Progenitor cell of endocrine pancreas (in vitro differentiated cells): ENCODE results near the gene LSM14A. TPM values are rescaled to one million over a fixed set of nuclear protein-coding genes. Genes with fewer than 3 reads are reported as not detected.
A peak's percentile ranks its signal among the peaks of the same experiment; 100 is the strongest.

Experiments used
- DNase-seq: peaks from one replicate; pipeline ENCODE4 v3.0.0; 2021; ENCODE audit warnings: low spot score; ENCODE audit not compliant: unreplicated experiment
- H3K27ac Mint-ChIP-seq: 2 replicates; pipeline ENCODE4 v1.8.0; 2021; ENCODE audit warnings: mild to moderate bottlenecking, moderate library complexity, mixed read lengths
- H3K27me3 Mint-ChIP-seq: 2 replicates; pipeline ENCODE4 v1.8.0; 2021; ENCODE audit warnings: mixed read lengths
- H3K36me3 Mint-ChIP-seq: 2 replicates; pipeline ENCODE4 v1.8.0; 2022; ENCODE audit warnings: mixed read lengths; ENCODE audit not compliant: insufficient read depth
- H3K4me1 Mint-ChIP-seq: 2 replicates; pipeline ENCODE4 v1.8.0; 2021; ENCODE audit warnings: low read depth, mixed read lengths
- H3K4me3 Mint-ChIP-seq: 2 replicates; pipeline ENCODE4 v1.8.0; 2021; ENCODE audit warnings: low read depth, mild to moderate bottlenecking, moderate library complexity, mixed read lengths
- H3K9me3 Mint-ChIP-seq: 2 replicates; pipeline ENCODE4 v1.8.0; 2021; ENCODE audit warnings: low read depth, mixed read lengths
- total RNA-seq: library from RNA; stranded (reverse); gene quantifications from 2 replicates; pipeline ENCODE4 v1.2.1, GENCODE V29; 2021
- TF ChIP-seq, protein P1 (sequence below): fragments of 200-600 bp; sonication (generic); IDR thresholded peaks from one replicate; pipeline ENCODE4 v1.5.0; 2021; ENCODE audit warnings: antibody characterized with exemption, mild to moderate bottlenecking; ENCODE audit not compliant: unreplicated experiment

The LSM14A gene
- total RNA-seq, 1 donor from 2014 or later: 133 TPM

DNA sequence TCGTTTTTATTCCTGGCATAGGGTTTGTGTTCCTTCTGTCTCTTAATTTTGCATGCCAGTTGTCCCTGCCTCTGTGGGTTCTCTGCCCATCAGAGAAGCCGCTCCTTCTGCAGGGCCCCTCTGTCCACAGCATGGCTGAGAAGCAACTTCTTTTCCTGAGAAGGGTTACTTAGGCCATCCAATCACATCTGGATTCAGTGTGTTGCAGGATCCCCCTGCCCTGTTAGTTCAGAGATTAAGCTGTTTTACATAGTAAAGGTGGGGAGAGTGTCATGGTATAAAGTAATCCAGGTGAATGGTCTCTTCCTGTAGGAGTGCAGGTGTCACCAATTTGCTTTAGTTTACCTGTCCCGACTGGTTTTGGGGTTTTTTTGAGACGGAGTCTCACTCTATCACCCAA, 59.1 kb downstream of the LSM14A start:
- Mint-ChIP-seq H3K36me3 (peaks cover 30% of the 10 kb centered on the region), H3K27ac (no peak overlapping the region), H3K27me3 (no peaks in the 10 kb centered on the region), H3K4me3 (no peak overlapping the region), H3K4me1 (no peaks in the 10 kb centered on the region), H3K9me3 (no peaks in the 10 kb centered on the region)
- DNase-seq: no peak
- TF ChIP-seq, protein P1, sequence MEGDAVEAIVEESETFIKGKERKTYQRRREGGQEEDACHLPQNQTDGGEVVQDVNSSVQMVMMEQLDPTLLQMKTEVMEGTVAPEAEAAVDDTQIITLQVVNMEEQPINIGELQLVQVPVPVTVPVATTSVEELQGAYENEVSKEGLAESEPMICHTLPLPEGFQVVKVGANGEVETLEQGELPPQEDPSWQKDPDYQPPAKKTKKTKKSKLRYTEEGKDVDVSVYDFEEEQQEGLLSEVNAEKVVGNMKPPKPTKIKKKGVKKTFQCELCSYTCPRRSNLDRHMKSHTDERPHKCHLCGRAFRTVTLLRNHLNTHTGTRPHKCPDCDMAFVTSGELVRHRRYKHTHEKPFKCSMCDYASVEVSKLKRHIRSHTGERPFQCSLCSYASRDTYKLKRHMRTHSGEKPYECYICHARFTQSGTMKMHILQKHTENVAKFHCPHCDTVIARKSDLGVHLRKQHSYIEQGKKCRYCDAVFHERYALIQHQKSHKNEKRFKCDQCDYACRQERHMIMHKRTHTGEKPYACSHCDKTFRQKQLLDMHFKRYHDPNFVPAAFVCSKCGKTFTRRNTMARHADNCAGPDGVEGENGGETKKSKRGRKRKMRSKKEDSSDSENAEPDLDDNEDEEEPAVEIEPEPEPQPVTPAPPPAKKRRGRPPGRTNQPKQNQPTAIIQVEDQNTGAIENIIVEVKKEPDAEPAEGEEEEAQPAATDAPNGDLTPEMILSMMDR: no peak

DNA sequence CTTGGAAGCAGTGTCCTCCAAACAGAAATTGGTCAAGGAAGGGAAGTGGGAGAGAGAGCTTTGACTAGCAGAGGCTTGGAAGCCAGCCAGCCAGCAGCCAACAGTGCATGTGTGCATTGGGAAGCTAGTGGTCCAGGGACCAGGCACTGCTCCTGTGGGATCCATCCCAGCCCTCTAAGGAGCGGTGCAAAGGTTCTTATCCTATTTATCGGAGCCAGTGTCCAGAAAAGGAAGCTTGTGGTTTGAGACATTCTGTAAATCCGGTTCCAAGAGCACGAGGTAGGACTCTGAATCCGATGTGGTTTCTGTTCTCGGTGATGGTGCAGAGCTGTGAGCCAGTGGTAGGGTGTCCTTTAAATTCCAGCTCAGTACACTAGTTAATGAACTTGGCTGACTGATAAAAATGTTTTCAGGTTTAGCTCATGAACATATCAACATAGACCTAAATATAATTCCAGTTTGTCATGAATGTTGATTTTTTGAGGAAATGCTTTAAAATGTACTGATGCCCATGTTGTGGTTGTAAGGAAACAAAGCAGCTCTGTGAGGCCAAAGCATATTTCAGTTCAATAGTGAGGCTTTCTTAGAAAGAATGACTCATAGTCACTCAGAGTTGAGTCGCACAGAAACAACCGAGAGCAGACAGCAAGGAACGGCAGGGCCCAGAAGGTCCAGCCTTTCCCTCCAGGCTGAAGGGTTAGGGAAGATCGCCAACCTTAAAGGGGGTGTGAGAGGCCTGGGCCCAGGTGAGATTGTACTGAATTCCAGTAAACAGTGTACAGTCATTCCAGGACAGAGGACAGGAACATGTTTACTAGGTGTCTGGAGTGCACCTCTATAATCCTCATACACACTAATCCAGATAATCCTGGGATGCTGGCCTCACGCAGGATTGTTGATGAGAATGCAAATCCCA, 60.5 kb downstream of the LSM14A start:
- DNase-seq: no peak
- Mint-ChIP-seq H3K4me3 (no peak overlapping the region), H3K9me3 (no peaks in the 10 kb centered on the region), H3K27me3 (no peaks in the 10 kb centered on the region), H3K27ac (peak overlapping the region; percentile 65), H3K4me1 (no peaks in the 10 kb centered on the region), H3K36me3 (peaks cover 24% of the 10 kb centered on the region)
- TF ChIP-seq, protein P1: no peak

DNA sequence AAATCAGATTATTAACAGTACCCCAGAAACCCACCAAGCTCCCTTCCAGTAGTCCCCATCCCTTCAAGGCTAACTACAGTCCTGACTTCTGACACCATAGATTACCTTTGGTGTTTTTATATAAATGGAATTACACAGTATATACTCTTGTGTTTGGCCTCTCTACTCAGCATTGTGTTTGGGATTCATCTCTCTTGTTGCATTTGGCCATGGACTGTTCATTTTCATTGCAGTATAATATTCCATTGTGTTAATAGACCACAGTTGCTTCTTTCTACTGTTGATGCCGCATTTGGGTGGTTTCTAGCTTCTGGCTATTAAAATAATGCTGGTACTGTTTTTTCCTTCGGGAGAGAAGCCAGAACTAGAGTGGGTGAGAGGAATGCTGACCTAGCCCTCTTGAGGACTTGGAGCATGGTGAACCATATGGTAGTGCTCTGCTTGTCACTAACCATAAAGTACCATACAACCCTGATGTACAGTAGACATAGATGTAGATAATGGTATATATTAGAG, 63.2 kb downstream of the LSM14A start:
- H3K4me1 Mint-ChIP-seq: no peaks in the 10 kb centered on the region

DNA sequence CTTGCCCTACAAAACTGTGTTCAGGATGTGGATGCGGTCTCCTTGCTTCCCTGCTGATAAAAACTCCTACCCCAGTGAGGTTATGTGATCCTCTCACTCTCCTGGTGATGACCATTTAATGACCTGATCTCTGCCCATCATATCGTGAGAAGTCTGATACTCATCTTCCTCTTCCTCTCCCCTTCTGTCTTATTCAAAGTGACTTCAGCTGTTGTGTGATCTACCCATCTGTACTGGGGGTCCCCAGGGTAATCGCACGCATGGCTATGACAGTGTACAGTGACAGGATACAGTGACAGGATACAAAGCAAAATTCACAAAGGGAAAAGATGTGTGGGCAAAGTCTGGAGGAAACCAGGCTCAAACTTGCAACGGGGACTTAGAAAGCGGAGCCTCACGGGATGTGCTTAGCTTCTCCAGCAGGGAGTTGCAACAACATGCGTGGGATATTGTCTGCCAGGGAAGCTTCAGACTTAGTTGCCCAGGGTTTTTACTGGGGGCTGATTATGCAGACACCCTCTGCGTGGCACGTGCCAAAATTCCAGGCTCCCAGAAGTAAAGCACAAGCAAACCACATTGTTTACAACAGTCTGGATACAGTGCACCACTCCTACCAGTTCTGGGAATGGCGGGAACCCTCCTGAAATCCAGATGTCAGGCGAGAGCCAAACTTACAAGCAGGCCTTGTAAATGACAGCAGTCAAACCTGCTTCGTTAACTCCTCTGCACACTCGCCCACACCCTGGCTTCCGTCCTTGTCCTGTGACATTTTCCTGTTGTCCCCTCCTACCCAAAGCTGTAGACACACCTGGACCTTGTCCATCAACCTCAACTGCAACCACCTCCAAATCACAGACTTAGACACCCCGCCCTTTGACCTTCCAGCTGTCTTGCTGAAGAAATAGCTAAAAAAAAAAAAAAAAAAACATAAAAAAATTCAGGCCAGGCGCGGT, 64.0 kb downstream of the LSM14A start:
- Mint-ChIP-seq H3K27ac (peak overlapping the region; percentile 27), H3K4me1 (peaks cover under 1% of the 10 kb centered on the region), H3K36me3 (peaks cover 12% of the 10 kb centered on the region), H3K9me3 (no peaks in the 10 kb centered on the region), H3K27me3 (no peaks in the 10 kb centered on the region), H3K4me3 (no peak overlapping the region)
- no peak for DNase-seq
- TF ChIP-seq, protein P1: no peak

More for the DNA sequence above, 63.2 kb downstream of the LSM14A start:
- Mint-ChIP-seq H3K36me3 (peaks cover 12% of the 10 kb centered on the region), H3K27ac (no peak overlapping the region), H3K27me3 (no peaks in the 10 kb centered on the region), H3K9me3 (no peaks in the 10 kb centered on the region), H3K4me3 (no peak overlapping the region)
- TF ChIP-seq, protein P1: no peak
- DNase-seq: no peak

DNA sequence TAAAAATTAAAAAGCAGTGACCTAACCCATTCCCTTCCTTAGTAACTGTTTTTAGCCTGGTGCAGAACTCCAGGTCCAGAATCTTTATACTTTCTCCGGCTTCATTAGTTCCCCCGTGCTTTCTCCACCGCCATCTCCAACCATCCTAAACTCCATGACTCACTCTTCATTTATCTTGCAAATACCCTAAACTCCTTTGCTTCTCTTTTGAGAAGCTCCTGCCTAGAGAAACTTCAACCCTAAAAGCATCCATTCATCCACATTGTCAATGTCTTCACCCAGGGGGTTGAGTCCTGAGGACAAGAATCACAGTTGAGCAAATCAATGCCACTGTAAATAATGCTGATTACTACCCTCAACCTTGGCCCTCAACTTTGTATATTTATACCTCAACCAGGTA, 65.0 kb downstream of the LSM14A start:
- peaks cover 4% of the 10 kb centered on the region for H3K4me1 Mint-ChIP-seq
- H3K36me3 Mint-ChIP-seq: peaks cover 10% of the 10 kb centered on the region
- no peak overlapping the region for H3K4me3 Mint-ChIP-seq
- no peaks in the 10 kb centered on the region for H3K9me3 Mint-ChIP-seq
- peak overlapping the region; percentile 81 for H3K27ac Mint-ChIP-seq
- DNase-seq: no peak
- TF ChIP-seq, protein P1: no peak
- no peaks in the 10 kb centered on the region for H3K27me3 Mint-ChIP-seq
